ENCODE results near the gene IRGC. TPM values are rescaled to one million over a fixed set of nuclear protein-coding genes. Genes with fewer than 3 reads are reported as not detected.
"Not testable (repeated sequence)": the region's sequence is repeated elsewhere in the genome, so short reads cannot be mapped to it uniquely, and the experiment has no call there.

IRGC gene
- total RNA-seq, 2 donors from 2014 or later: not detected

GRCh38 chr19:43682269-43682668 is 33.6 kb upstream of the IRGC start:
- H3K27ac Mint-ChIP-seq; H3K27me3 Mint-ChIP-seq (ENCODE audit: low read depth); H3K9me3 Mint-ChIP-seq; ATAC-seq (replicated peaks in 1 of 2); H3K4me3 Mint-ChIP-seq; DNase-seq; H3K36me3 Mint-ChIP-seq (ENCODE audit: insufficient read depth in 2 of 2); H3K4me1 Mint-ChIP-seq (ENCODE audit: low read depth): not testable (repeated sequence)

GRCh38 chr19:43682824-43683661 is 32.8 kb upstream of the IRGC start:
- H3K36me3 Mint-ChIP-seq (ENCODE audit: insufficient read depth in 2 of 2): no peaks in the 10 kb centered on the region
- H3K27me3 Mint-ChIP-seq (ENCODE audit: low read depth): no peaks in the 10 kb centered on the region
- H3K9me3 Mint-ChIP-seq: no peaks in the 10 kb centered on the region
- DNase-seq: no peak
- ATAC-seq (replicated peaks in 1 of 2): no peak
- peaks cover 9% of the 10 kb centered on the region for H3K4me1 Mint-ChIP-seq (ENCODE audit: low read depth)
- no peak overlapping the region for H3K4me3 Mint-ChIP-seq
- H3K27ac Mint-ChIP-seq: no peak overlapping the region

- no peaks in the 10 kb centered on the region for H3K9me3 Mint-ChIP-seq
- ATAC-seq (replicated peaks in 1 of 2): no peak
- H3K27me3 Mint-ChIP-seq (ENCODE audit: low read depth): no peaks in the 10 kb centered on the region
- no peak for DNase-seq
- no peaks in the 10 kb centered on the region for H3K36me3 Mint-ChIP-seq (ENCODE audit: insufficient read depth in 2 of 2)
- H3K27ac Mint-ChIP-seq: no peak overlapping the region
- peaks cover 9% of the 10 kb centered on the region for H3K4me1 Mint-ChIP-seq (ENCODE audit: low read depth)
- H3K4me3 Mint-ChIP-seq: no peak overlapping the region
Observed at GRCh38 chr19:43683905-43684304, 32.0 kb upstream of the IRGC start.

- no peak overlapping the region for H3K27ac Mint-ChIP-seq
- H3K27me3 Mint-ChIP-seq (ENCODE audit: low read depth): no peaks in the 10 kb centered on the region
- DNase-seq (no peak), ATAC-seq (replicated peaks in 1 of 2) (no peak)
- H3K4me1 Mint-ChIP-seq (ENCODE audit: low read depth): peaks cover 9% of the 10 kb centered on the region
- H3K9me3 Mint-ChIP-seq: no peaks in the 10 kb centered on the region
- H3K36me3 Mint-ChIP-seq (ENCODE audit: insufficient read depth in 2 of 2): no peaks in the 10 kb centered on the region
- H3K4me3 Mint-ChIP-seq: no peak overlapping the region
Observed at GRCh38 chr19:43684326-43684725, 31.6 kb upstream of the IRGC start.

- ATAC-seq (replicated peaks in 1 of 2) (no peak), DNase-seq (no peak)
- H3K4me1 Mint-ChIP-seq (ENCODE audit: low read depth): peaks cover 9% of the 10 kb centered on the region
- no peaks in the 10 kb centered on the region for H3K27me3 Mint-ChIP-seq (ENCODE audit: low read depth)
- H3K4me3 Mint-ChIP-seq: no peak overlapping the region
- H3K27ac Mint-ChIP-seq: no peak overlapping the region
- peaks cover 3 to 5% of the 10 kb centered on the region in 2 donors for H3K36me3 Mint-ChIP-seq (ENCODE audit: insufficient read depth in 2 of 2)
- peaks cover 6% of the 10 kb centered on the region in 2 donors for H3K9me3 Mint-ChIP-seq
Observed at GRCh38 chr19:43687660-43687997, 28.2 kb upstream of the IRGC start.

- H3K27ac Mint-ChIP-seq: no peak overlapping the region
- DNase-seq: no peak
Observed at GRCh38 chr19:43688059-43688701, 27.7 kb upstream of the IRGC start.

GRCh38 chr19:43690444-43690843 is 25.4 kb upstream of the IRGC start:
- Mint-ChIP-seq H3K36me3 (ENCODE audit: insufficient read depth in 2 of 2) (peaks cover 3 to 5% of the 10 kb centered on the region in 2 donors), H3K27ac (no peak overlapping the region), H3K27me3 (ENCODE audit: low read depth) (no peaks in the 10 kb centered on the region), H3K4me1 (ENCODE audit: low read depth) (peaks cover 9% of the 10 kb centered on the region), H3K9me3 (peaks cover 6% of the 10 kb centered on the region in 2 donors), H3K4me3 (no peak overlapping the region)
- ATAC-seq (replicated peaks in 1 of 2): no peak
- no peak for DNase-seq

More at GRCh38 chr19:43688059-43688701, 27.7 kb upstream of the IRGC start:
- Mint-ChIP-seq H3K4me3 (no peak overlapping the region), H3K36me3 (ENCODE audit: insufficient read depth in 2 of 2) (peaks cover 3 to 5% of the 10 kb centered on the region in 2 donors), H3K27me3 (ENCODE audit: low read depth) (no peaks in the 10 kb centered on the region), H3K9me3 (peaks cover 6% of the 10 kb centered on the region in 2 donors), H3K4me1 (ENCODE audit: low read depth) (peaks cover 9% of the 10 kb centered on the region)
- ATAC-seq (replicated peaks in 1 of 2): no peak

- Mint-ChIP-seq H3K9me3 (peaks cover 6% of the 10 kb centered on the region in 2 donors), H3K4me3 (no peak overlapping the region), H3K27ac (no peak overlapping the region), H3K27me3 (ENCODE audit: low read depth) (no peaks in the 10 kb centered on the region), H3K4me1 (ENCODE audit: low read depth) (peaks cover 9% of the 10 kb centered on the region), H3K36me3 (ENCODE audit: insufficient read depth in 2 of 2) (peaks cover 3 to 5% of the 10 kb centered on the region in 2 donors)
- ATAC-seq (replicated peaks in 1 of 2) (no peak), DNase-seq (no peak)
Observed at GRCh38 chr19:43690890-43691289, 25.0 kb upstream of the IRGC start.

- H3K27ac Mint-ChIP-seq: no peak overlapping the region
Observed at GRCh38 chr19:43691755-43692154, 24.1 kb upstream of the IRGC start.

GRCh38 chr19:43692385-43692784 is 23.5 kb upstream of the IRGC start:
- peaks cover 3 to 5% of the 10 kb centered on the region in 2 donors for H3K36me3 Mint-ChIP-seq (ENCODE audit: insufficient read depth in 2 of 2)
- no peak for ATAC-seq (replicated peaks in 1 of 2)
- H3K27me3 Mint-ChIP-seq (ENCODE audit: low read depth): peaks cover 7% of the 10 kb centered on the region
- H3K9me3 Mint-ChIP-seq: peaks cover 6% of the 10 kb centered on the region in 2 donors
- no peak overlapping the region for H3K4me3 Mint-ChIP-seq
- no peaks in the 10 kb centered on the region for H3K4me1 Mint-ChIP-seq (ENCODE audit: low read depth)
- no peak overlapping the region for H3K27ac Mint-ChIP-seq
- DNase-seq: no peak

More at GRCh38 chr19:43691755-43692154, 24.1 kb upstream of the IRGC start:
- ATAC-seq (replicated peaks in 1 of 2) (no peak), DNase-seq (no peak)
- Mint-ChIP-seq H3K36me3 (ENCODE audit: insufficient read depth in 2 of 2) (peaks cover 3 to 5% of the 10 kb centered on the region in 2 donors), H3K27me3 (ENCODE audit: low read depth) (peaks cover under 1% of the 10 kb centered on the region), H3K9me3 (peaks cover 6% of the 10 kb centered on the region in 2 donors), H3K4me3 (no peak overlapping the region), H3K4me1 (ENCODE audit: low read depth) (peaks cover 5% of the 10 kb centered on the region)

GRCh38 chr19:43692877-43693276 is 23.0 kb upstream of the IRGC start:
- ATAC-seq (replicated peaks in 1 of 2) (no peak), DNase-seq (no peak)
- no peak overlapping the region for H3K27ac Mint-ChIP-seq
- peaks cover 12% of the 10 kb centered on the region for H3K27me3 Mint-ChIP-seq (ENCODE audit: low read depth)
- no peak overlapping the region for H3K4me3 Mint-ChIP-seq
- H3K36me3 Mint-ChIP-seq (ENCODE audit: insufficient read depth in 2 of 2): peaks cover 3 to 5% of the 10 kb centered on the region in 2 donors
- no peaks in the 10 kb centered on the region for H3K4me1 Mint-ChIP-seq (ENCODE audit: low read depth)
- H3K9me3 Mint-ChIP-seq: peaks cover 6% of the 10 kb centered on the region in 2 donors

GRCh38 chr19:43694553-43694952 is 21.3 kb upstream of the IRGC start:
- no peak for ATAC-seq (replicated peaks in 1 of 2)
- peaks cover under 1% of the 10 kb centered on the region for H3K4me1 Mint-ChIP-seq (ENCODE audit: low read depth)
- H3K36me3 Mint-ChIP-seq (ENCODE audit: insufficient read depth in 2 of 2): peaks cover 3 to 5% of the 10 kb centered on the region in 2 donors

GRCh38 chr19:43695985-43696704 is 19.7 kb upstream of the IRGC start:
- peaks cover 6% of the 10 kb centered on the region in 2 donors for H3K9me3 Mint-ChIP-seq
- no peak overlapping the region for H3K27ac Mint-ChIP-seq
- H3K27me3 Mint-ChIP-seq (ENCODE audit: low read depth): peaks cover 35% of the 10 kb centered on the region
- ATAC-seq (replicated peaks in 1 of 2): no peak
- H3K4me1 Mint-ChIP-seq (ENCODE audit: low read depth): peaks cover 17% of the 10 kb centered on the region
- no peak overlapping the region for H3K4me3 Mint-ChIP-seq
- H3K36me3 Mint-ChIP-seq (ENCODE audit: insufficient read depth in 2 of 2): peaks cover 2 to 3% of the 10 kb centered on the region in 2 donors
- DNase-seq: no peak

More at GRCh38 chr19:43694553-43694952, 21.3 kb upstream of the IRGC start:
- H3K27me3 Mint-ChIP-seq (ENCODE audit: low read depth): peaks cover 25% of the 10 kb centered on the region
- peaks cover 6% of the 10 kb centered on the region in 2 donors for H3K9me3 Mint-ChIP-seq
- no peak for DNase-seq
- no peak overlapping the region for H3K27ac Mint-ChIP-seq
- H3K4me3 Mint-ChIP-seq: no peak overlapping the region
